Trophoblast cell (in vitro differentiated cells and primary cell): ENCODE results near the gene BAAT.
A peak's percentile ranks its signal among the peaks of the same experiment; 100 is the strongest.

Source experiments
- DNase-seq, 2 donors: peaks; one replicate each; pipeline ENCODE4 v3.0.0-alpha.2; 2016
- H2AFZ ChIP-seq: 2 replicates; pipeline ENCODE4 v1.6.1; 2013; ENCODE audit warnings: low read length, moderate library complexity, mild to moderate bottlenecking; ENCODE audit not compliant: insufficient read depth, poor library complexity
- H2AK5ac ChIP-seq: 2 replicates; pipeline ENCODE4 v1.6.1; 2013; ENCODE audit warnings: mild to moderate bottlenecking, low read length
- H2BK120ac ChIP-seq: 2 replicates; pipeline ENCODE4 v1.6.1; 2013; ENCODE audit warnings: low read length, mild to moderate bottlenecking, moderate library complexity; ENCODE audit not compliant: insufficient read depth, poor library complexity
- H2BK12ac ChIP-seq: 2 replicates; pipeline ENCODE4 v1.6.1; 2013; ENCODE audit warnings: mild to moderate bottlenecking, low read length, moderate library complexity
- H2BK5ac ChIP-seq: 2 replicates; pipeline ENCODE4 v1.6.1; 2013; ENCODE audit warnings: low read length, low read depth, moderate library complexity, mild to moderate bottlenecking; ENCODE audit not compliant: poor library complexity
- H3K14ac ChIP-seq: 2 replicates; pipeline ENCODE4 v1.6.1; 2013; ENCODE audit warnings: mild to moderate bottlenecking, low read length
- H3K18ac ChIP-seq: 2 replicates; pipeline ENCODE4 v1.6.1; 2013; ENCODE audit warnings: mild to moderate bottlenecking, low read length
- H3K23ac ChIP-seq: 2 replicates; pipeline ENCODE4 v1.6.1; 2013; ENCODE audit warnings: low read length
- H3K27ac ChIP-seq: 2 replicates; pipeline ENCODE4 v1.5.1; 2013; ENCODE audit warnings: low read depth, mild to moderate bottlenecking, inconsistent platforms, low read length, moderate library complexity
- H3K27me3 ChIP-seq: 2 replicates; pipeline ENCODE4 v1.6.1; 2013; ENCODE audit warnings: inconsistent platforms, mild to moderate bottlenecking, low read length, moderate library complexity; ENCODE audit not compliant: insufficient read depth
- H3K36me3 ChIP-seq, 2 experiments: 1 replicate in 1 of 2; 2 replicates in 1 of 2; pipeline ENCODE4 v1.6.1; 2013; ENCODE audit warnings: low read length in 2 of 2, mild to moderate bottlenecking in 2 of 2, moderate library complexity in 1 of 2; ENCODE audit not compliant: insufficient read depth in 2 of 2, control insufficient read depth in 1 of 2
- H3K4ac ChIP-seq: 2 replicates; pipeline ENCODE4 v1.6.1; 2013; ENCODE audit warnings: low read depth, mild to moderate bottlenecking, low read length, moderate library complexity
- H3K4me1 ChIP-seq, 2 experiments: 1 replicate in 1 of 2; 2 replicates in 1 of 2; pipeline ENCODE4 v1.6.1; 2013; ENCODE audit warnings: low read length in 2 of 2, mild to moderate bottlenecking in 2 of 2, moderate library complexity in 1 of 2; ENCODE audit not compliant: insufficient read depth in 2 of 2, control insufficient read depth in 1 of 2
- H3K4me2 ChIP-seq: 2 replicates; pipeline ENCODE4 v1.6.1; 2013; ENCODE audit warnings: inconsistent platforms, mild to moderate bottlenecking, low read length, moderate library complexity
- H3K4me3 ChIP-seq: 2 replicates; pipeline ENCODE4 v1.5.1; 2013; ENCODE audit warnings: mild to moderate bottlenecking, low read depth, low read length, inconsistent platforms
- H3K79me1 ChIP-seq: one replicate; pipeline ENCODE4 v1.6.1; 2013; ENCODE audit warnings: low read length
- H3K79me2 ChIP-seq: 2 replicates; pipeline ENCODE4 v1.6.1; 2013; ENCODE audit warnings: low read length, mild to moderate bottlenecking; ENCODE audit not compliant: control insufficient read depth, insufficient read depth, poor library complexity
- H3K9ac ChIP-seq: 2 replicates; pipeline ENCODE4 v1.6.1; 2013; ENCODE audit warnings: mild to moderate bottlenecking, low read length
- H3K9me3 ChIP-seq: 2 replicates; pipeline ENCODE4 v1.6.1; 2013; ENCODE audit warnings: low read depth, mild to moderate bottlenecking, control low read depth, inconsistent platforms, low read length; ENCODE audit not compliant: insufficient read depth
- H4K12ac ChIP-seq: 2 replicates; pipeline ENCODE4 v1.6.1; 2013; ENCODE audit warnings: low read depth, mild to moderate bottlenecking, low read length, moderate library complexity
- H4K8ac ChIP-seq: 2 replicates; pipeline ENCODE4 v1.6.1; 2013; ENCODE audit warnings: low read depth, mild to moderate bottlenecking, low read length, moderate library complexity
- H4K91ac ChIP-seq: one replicate; pipeline ENCODE4 v1.6.1; 2013; ENCODE audit warnings: low read depth, mild to moderate bottlenecking, low read length, moderate library complexity
- WGBS: extraction: QIAGEN DNeasy Blood & Tissue Kit; methylation state at CpG from one replicate; pipeline ENCODE4 v1.1.7; 2013; ENCODE audit warnings: missing lambda C conversion rate; ENCODE audit not compliant: insufficient read length, insufficient coverage; ENCODE audit errors: extremely low coverage; 5-methylcytosine and 5-hydroxymethylcytosine counted together

BAAT gene

GRCh38 chr9:101375546-101375945 is 9.3 kb downstream of the BAAT start:
- WGBS: no CpG with 5 or more reads among the region's 12 CpGs
- Histone ChIP-seq H2BK120ac (no peak overlapping the region), H2BK5ac (no peak overlapping the region), H3K4me3 (no peak overlapping the region), H4K91ac (no peak overlapping the region), H3K9me3 (no peaks in the 10 kb centered on the region), H3K23ac (no peak overlapping the region), H3K4me2 (no peak overlapping the region), H3K79me1 (no peaks in the 10 kb centered on the region), H3K9ac (no peak overlapping the region), H3K18ac (no peak overlapping the region), H3K4ac (no peak overlapping the region), H4K12ac (no peak overlapping the region), H2BK12ac (no peak overlapping the region), H2AFZ (no peak overlapping the region), H3K27ac (no peak overlapping the region), H3K4me1 (peaks cover 0 to 3% of the 10 kb centered on the region in 2 experiments), H2AK5ac (no peak overlapping the region), H4K8ac (no peak overlapping the region), H3K36me3 (no peaks in the 10 kb centered on the region), H3K27me3 (no peaks in the 10 kb centered on the region), H3K14ac (no peak overlapping the region), H3K79me2 (no peaks in the 10 kb centered on the region)
- no peak for DNase-seq

- no peak overlapping the region for H3K4ac ChIP-seq
- no CpG with 5 or more reads among the region's 2 CpGs for WGBS
- no peak overlapping the region for H2BK120ac ChIP-seq
Observed at GRCh38 chr9:101372327-101373118, 12.3 kb downstream of the BAAT start.

GRCh38 chr9:101371813-101372212 is 13.0 kb downstream of the BAAT start:
- Histone ChIP-seq H2AFZ (no peak overlapping the region), H2BK120ac (no peak overlapping the region), H4K12ac (no peak overlapping the region), H3K79me1 (no peaks in the 10 kb centered on the region), H3K9me3 (no peaks in the 10 kb centered on the region), H2BK12ac (no peak overlapping the region), H3K9ac (no peak overlapping the region), H3K4me1 (no peaks in the 10 kb centered on the region), H3K79me2 (no peaks in the 10 kb centered on the region), H4K8ac (no peak overlapping the region), H3K4me3 (no peak overlapping the region), H3K27me3 (no peaks in the 10 kb centered on the region), H3K27ac (no peak overlapping the region), H3K23ac (no peak overlapping the region), H3K14ac (no peak overlapping the region), H2AK5ac (no peak overlapping the region), H4K91ac (no peak overlapping the region), H3K4ac (no peak overlapping the region), H3K4me2 (no peak overlapping the region), H3K18ac (no peak overlapping the region), H3K36me3 (no peaks in the 10 kb centered on the region), H2BK5ac (no peak overlapping the region)
- DNase-seq: no peak
- WGBS: no CpG with 5 or more reads among the region's 3 CpGs

More at GRCh38 chr9:101372327-101373118, 12.3 kb downstream of the BAAT start:
- Histone ChIP-seq H2AK5ac (no peak overlapping the region), H4K91ac (no peak overlapping the region), H3K23ac (no peak overlapping the region), H3K4me1 (no peaks in the 10 kb centered on the region), H3K4me2 (no peak overlapping the region), H3K27me3 (no peaks in the 10 kb centered on the region), H3K9ac (no peak overlapping the region), H3K18ac (no peak overlapping the region), H4K12ac (no peak overlapping the region), H2AFZ (no peak overlapping the region), H3K4me3 (no peak overlapping the region), H3K79me2 (no peaks in the 10 kb centered on the region), H2BK12ac (no peak overlapping the region), H3K79me1 (no peaks in the 10 kb centered on the region), H3K9me3 (no peaks in the 10 kb centered on the region), H3K27ac (no peak overlapping the region), H2BK5ac (no peak overlapping the region), H4K8ac (no peak overlapping the region), H3K14ac (no peak overlapping the region), H3K36me3 (no peaks in the 10 kb centered on the region)
- no peak for DNase-seq

- H3K18ac ChIP-seq: no peak overlapping the region
- H2BK120ac ChIP-seq: no peak overlapping the region
- H3K4me2 ChIP-seq: no peak overlapping the region
- H3K27ac ChIP-seq: no peak overlapping the region
- H3K4me3 ChIP-seq: no peak overlapping the region
- no peak overlapping the region for H3K9ac ChIP-seq
- no peak overlapping the region for H2AK5ac ChIP-seq
- H3K79me2 ChIP-seq: no peaks in the 10 kb centered on the region
- no peaks in the 10 kb centered on the region for H3K4me1 ChIP-seq
- H3K4ac ChIP-seq: no peak overlapping the region
- H2BK5ac ChIP-seq: no peak overlapping the region
- no peaks in the 10 kb centered on the region for H3K27me3 ChIP-seq
- no peak overlapping the region for H3K14ac ChIP-seq
- WGBS: no CpG with 5 or more reads among the region's 2 CpGs
- H4K8ac ChIP-seq: no peak overlapping the region
- H3K23ac ChIP-seq: no peak overlapping the region
- DNase-seq: peak in 1 of 2 donors; percentile 34
- H3K79me1 ChIP-seq: no peaks in the 10 kb centered on the region
- H2BK12ac ChIP-seq: no peak overlapping the region
- no peaks in the 10 kb centered on the region for H3K9me3 ChIP-seq
- H2AFZ ChIP-seq: no peak overlapping the region
- H3K36me3 ChIP-seq: no peaks in the 10 kb centered on the region
- no peak overlapping the region for H4K91ac ChIP-seq
- no peak overlapping the region for H4K12ac ChIP-seq
Observed at GRCh38 chr9:101369884-101370531, 14.8 kb downstream of the BAAT start.
